HG02870 (cell line): ENCODE results near the gene SV2C.
"Not testable (repeated sequence)": the region's sequence is repeated elsewhere in the genome, so short reads cannot be mapped to it uniquely, and the experiment has no call there.

ENCODE experiments used
- ATAC-seq: cut with Tn5 transposase; IDR thresholded peaks from one replicate; pipeline ENCODE4 v1.9.1; 2021; ENCODE audit warnings: mild to moderate bottlenecking, moderate library complexity; ENCODE audit not compliant: unreplicated experiment

SV2C gene, protein sequence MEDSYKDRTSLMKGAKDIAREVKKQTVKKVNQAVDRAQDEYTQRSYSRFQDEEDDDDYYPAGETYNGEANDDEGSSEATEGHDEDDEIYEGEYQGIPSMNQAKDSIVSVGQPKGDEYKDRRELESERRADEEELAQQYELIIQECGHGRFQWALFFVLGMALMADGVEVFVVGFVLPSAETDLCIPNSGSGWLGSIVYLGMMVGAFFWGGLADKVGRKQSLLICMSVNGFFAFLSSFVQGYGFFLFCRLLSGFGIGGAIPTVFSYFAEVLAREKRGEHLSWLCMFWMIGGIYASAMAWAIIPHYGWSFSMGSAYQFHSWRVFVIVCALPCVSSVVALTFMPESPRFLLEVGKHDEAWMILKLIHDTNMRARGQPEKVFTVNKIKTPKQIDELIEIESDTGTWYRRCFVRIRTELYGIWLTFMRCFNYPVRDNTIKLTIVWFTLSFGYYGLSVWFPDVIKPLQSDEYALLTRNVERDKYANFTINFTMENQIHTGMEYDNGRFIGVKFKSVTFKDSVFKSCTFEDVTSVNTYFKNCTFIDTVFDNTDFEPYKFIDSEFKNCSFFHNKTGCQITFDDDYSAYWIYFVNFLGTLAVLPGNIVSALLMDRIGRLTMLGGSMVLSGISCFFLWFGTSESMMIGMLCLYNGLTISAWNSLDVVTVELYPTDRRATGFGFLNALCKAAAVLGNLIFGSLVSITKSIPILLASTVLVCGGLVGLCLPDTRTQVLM

DNA sequence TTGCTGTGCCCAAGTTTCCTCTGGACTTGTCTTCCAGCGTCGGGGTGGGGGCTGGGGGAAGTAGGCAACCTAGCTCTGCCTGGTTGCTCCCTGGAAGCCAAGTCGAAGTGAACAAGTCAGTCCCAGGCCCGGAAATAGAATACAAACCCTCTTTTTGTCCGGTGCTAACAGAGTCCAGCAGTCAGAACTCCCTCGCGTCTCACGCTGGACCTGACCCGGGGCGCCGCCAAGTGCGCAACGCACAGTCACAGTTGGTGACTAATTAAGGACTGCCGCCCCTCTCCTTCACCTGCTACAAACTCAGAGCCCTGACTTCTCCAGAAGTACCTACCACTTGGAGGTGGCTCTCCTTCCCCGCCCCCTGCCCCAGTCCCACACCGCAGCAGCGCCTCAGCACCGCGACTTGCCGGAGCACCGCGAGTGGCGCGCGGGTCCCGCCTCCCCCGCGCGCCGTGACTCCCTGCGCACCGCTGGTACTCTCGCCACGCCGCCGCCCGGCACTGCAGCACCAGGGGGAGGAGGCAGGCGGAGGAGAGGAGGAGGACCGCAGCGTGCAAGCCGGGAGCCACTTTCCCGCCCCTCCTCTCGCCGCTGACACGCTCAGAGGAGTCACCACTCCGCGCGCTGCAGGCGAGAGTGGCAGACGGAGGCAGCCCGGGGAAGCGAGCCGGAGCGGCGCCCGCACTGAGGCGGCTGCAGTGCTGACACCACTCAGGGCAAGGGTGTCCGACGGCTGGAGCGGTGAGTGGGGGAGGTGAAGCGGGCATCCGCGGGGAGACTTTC lies at the start of gene SV2C:
Gene SV2C (plus strand): TSS at position 612 of the 783 bp plus-strand sequence. CDS start 48,368 bp downstream, outside the sequence.
- no peak for ATAC-seq

DNA sequence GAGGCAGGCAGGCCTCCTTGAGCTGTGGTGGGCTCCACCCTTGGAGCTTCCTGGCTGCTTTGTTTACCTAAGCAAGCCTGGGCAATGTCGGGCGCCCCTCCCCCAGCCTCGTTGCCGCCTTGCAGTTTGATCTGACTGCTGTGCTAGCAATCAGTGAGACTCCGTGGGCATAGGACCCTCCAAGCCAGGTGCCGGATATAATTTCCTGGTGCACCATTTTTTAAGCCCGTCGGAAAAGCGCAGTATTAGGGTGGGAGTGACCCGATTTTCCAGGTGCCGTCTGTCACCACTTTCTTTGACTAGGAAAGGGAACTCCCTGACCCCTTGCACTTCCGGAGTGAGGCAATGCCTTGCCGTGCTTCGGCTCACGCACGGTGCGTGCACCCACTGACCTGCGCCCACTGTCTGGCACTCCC lies 45.4 kb upstream of the SV2C start:
- ATAC-seq: not testable (repeated sequence)

DNA sequence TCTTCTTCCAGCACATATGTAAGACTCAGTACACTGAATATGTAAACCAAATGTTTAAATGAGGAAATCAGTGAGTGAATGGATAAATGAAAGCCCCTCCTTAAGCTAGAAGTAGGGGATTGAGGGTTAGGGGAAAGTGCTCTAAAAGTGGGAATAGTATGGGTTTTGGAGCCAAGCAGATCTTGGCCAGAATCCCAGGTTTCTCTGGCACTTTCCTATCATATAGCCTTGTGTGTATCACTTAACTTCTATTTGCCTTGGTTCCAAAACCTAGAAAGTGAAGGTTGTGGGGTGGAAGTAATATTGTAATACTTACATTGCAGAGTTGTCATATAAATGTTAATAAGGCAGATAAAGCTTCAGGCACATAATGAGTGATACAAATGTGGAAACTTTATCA lies 45.0 kb upstream of the SV2C start:
- ATAC-seq: no peak

DNA sequence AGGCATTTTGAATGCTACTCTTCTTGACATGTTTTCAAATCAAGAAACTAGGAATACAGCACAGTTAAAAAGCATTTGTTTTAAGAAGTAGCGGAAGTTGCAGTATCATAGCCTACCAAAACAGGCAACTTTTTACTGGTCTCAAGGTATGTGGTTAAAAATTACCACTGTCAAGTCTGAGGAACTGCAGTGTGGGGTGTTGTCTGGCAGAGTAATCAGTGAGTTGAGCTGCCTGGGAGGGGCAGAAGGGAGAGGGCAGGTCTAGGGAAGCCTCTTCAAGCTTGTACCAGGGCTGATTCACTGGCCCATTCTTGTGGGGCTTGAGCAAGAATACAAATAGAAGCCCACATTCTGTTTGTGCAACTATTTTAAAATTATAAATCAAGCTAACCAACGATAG lies 42.4 kb upstream of the SV2C start:
- no peak for ATAC-seq

DNA sequence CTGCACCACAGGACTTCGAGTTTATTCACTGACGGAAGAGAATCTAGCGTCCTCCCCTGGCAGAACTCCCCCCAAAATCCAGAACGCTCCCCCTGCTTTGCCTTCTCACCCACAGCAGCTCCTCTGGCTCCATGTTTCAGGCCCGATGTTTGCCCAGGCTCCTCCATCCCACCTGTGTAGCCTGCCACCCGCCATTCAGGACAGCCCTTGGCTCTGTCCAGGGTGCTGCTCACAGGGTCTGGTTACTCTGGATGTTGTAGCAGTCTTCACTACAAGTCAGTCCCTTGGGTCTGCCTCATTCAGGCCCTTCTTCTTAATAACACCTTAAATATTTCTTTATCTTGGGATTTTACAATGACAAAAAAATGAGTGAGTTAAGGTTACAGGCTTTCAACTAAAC lies 41.3 kb upstream of the SV2C start:
- ATAC-seq: no peak

DNA sequence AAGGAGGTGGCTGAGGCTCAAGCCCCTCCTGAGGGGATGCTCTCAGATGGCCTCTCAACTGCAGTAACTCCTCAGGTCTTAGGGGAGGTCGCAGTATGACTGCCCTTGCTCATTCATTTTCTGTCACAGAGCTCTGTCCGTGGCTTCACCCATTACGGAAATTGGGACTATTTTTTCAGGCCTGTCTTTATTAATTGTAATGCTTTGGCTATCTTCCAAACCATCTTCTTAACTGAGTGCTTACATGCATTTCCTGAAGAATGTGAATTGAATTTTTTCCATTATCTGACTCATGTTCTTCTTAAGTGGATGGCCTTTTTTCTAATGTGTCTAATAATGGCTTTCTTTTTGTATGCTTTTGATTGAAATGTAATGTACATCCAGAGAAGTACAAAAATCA lies 36.4 kb upstream of the SV2C start:
- ATAC-seq: no peak

DNA sequence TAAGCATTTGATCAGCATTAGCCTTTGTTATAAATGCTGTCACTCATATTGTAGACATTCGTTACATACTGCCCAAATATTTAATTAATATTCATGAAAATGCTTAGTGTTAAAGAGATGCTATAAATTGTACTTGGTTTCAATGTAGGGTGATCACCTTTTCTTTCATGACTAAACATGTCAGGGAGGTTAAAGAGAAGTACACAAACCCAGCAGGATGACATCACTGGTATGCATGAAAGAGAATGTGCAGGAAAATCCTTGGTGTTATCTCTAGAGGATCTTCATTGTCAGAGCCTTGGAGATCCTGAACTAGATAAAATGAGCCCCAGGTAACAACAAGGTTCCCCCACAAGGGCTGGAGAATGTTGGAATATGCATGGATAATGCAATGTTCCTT lies 33.0 kb upstream of the SV2C start:
- ATAC-seq: no peak

DNA sequence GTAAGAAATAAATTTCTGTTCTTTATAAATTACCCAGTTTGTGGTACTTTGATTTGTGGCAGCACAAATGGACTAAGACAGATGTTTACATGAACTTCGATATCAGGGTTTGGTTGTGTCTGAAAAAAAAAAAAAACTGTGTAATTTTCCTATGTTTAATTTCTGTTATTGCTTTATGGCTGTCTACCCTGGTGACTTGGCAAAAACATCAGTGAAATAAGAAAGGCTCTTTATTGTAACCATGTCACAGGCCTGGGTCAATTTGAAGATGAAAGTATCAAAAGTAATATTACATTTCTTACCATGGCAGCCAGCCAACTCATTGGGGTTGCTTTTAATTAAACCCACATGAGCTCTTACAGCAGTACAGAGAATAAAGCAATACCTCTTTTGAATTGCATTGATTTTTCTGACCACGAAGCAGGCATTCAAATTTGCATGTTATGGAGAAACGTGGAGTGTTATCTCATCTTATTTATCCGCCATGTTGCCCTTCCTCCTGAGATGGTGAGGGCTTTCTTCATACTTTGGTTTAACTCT lies 20.6 kb upstream of the SV2C start:
- no peak for ATAC-seq

DNA sequence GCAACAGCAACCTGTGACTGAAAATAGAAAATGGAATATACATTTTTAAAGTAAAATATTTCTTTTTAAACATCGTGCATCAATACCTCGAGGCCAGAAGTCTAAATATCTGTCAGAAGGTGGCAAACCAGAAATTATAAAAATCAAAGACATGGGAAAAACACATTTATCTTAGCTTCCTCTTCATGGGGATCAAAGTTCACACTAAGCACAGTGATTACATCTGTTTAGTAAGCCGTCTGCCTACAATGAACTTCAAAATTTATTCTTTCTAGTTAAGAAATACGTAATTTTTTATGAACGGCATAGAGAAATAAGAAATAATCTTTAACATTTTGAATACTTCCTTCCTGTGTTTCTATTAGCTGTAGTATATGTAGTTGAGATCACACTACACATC lies 17.9 kb upstream of the SV2C start:
- ATAC-seq: no peak

DNA sequence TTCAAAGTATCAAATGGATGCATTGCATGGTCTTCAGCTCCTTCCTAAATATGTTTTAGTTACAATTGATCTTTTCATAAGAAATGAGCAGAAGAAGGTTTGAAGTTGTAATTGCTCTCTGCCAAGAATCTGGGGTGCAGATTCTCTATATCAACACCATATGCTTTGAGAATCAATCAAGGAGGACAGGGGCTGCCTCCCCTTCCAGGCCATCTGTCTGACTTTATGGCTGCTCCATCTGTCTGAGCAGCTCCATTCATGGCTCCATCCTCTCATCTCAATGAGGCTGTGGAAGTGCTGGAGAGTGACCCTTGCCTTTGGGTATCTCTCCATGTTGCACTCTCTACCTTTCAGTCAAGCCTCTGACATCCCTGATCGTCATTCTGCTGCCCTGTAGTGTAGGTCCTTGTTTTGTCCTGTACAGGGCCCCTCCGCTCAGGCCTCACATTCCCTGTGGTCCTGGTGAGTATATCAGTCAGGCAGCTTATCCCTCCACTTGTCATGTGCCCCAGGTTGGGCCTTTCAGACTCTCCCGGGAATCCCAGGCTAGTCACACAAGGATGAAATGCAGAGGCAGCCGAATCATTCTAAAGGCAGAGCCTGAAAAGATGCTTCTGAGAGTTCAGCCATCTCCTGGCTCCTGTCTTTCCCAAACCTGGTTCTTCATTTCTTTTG lies 14.0 kb upstream of the SV2C start:
- no peak for ATAC-seq

DNA sequence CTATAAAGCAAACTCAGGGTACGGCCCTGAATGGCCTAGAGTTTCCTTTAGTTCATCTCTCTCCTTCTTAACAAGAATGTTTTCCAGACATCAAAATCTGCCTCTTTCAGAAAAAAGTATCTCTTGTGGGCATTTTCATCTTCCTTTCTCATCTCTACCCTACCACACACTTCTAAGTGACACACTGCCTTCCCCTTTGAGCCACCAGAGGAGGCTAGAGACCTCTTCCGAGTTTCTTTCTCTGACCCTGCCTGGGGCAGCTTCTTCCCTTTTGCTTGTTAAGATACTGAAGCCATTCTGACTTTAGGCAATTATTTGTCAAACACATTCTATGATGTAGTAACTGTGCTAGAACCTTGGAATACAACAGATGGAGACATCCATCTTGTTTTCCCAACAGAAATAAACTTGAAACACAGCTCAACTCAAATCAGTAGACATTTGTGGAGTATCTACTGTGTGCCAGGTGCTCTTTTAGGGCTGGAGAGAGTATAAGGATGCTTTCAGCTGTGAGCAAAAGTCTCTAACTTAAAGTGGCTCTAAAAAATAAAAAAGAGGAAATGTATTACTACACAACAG lies 8.6 kb upstream of the SV2C start:
- no peak for ATAC-seq

DNA sequence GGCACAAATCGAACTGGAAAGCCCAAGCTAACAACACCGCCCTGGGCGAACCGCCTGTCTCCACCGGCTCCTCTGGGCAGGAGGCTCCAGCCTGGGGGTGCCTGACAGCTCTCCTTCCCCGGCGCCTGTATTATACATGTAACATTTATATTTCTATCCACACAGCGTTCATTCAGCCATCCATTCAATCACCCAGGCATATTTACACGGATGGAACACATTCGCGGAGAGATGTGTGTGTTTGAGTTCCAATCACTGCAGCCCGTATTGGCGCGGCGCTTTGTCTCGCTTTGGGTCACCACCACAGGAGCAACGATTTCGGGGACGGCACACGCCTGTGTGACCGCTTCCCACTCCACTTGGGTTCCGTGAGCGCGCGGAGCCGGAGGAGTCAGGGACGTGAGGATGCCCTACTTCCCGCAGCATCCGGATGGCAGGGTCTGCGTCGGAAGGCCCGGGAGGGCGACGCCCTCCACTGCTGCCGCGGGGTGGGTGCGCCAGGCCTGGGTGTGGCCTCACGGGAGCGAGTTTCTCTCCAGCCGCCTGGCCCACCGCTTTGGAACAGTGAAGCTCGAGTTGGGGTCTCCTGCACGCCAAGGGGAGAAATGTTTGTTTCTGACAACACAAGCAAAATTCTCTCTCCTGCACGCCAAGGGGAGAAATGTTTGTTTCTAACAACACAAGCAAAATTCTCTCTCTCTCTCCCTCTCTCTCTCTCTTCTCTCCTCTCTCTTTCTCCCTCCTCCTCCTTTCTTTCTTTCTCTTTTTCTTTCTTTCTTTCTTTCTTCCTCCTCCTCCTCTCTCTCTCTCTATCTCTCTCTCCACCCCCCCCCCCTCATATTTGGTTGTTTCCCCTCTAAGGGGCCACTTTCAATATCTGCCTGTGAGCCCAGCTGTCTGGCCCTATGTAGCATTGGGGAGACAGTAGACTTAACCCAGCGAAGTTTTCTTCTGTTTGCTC lies 1.1 kb upstream of the SV2C start:
- no peak for ATAC-seq

DNA sequence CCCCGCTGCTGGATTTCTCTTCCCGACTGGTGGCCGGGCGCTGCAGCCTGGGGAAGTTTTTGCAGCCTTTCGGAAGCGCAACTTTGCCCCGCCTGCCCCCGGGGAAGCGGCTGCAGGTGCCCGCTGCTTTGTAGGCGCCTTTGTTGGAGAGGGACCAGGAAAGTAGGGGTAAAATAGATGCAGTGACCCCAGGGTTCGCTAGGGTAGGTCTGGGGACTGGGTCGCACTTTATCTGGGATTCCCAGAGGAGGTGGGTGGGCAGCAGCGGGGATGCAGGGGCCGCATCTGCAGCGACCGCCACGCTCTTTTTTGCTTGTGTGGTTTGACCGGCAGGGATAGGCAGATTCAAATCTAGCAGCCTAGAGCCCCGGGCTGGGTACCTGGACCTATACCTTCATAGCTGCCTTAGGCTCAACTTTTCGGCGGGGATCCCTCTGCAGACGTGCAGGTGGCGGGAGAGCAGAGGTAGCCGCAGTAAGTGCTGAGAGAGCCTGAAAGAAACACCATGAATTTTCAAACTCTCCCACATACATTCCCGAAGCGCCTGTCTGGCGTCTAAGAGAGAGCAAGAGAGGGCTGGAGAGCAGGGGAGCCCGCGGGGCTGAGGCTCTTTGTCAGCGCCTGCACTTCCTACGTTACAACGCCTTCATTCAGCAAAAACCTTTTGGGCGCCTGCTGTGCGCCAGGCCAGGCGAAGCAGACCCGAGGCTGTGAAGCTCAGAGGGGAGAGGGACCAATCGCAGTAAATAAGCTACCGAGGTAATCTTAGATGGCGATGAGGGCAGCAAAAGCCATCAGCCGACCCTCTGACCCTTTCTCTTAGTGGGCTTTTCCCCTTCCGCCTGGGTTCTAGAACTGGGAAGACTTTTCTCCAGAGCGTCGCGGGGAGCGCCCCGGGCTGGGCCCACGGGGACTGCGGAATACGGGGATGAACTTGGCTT lies 642 bp downstream of the SV2C start:
- ATAC-seq: no peak

DNA sequence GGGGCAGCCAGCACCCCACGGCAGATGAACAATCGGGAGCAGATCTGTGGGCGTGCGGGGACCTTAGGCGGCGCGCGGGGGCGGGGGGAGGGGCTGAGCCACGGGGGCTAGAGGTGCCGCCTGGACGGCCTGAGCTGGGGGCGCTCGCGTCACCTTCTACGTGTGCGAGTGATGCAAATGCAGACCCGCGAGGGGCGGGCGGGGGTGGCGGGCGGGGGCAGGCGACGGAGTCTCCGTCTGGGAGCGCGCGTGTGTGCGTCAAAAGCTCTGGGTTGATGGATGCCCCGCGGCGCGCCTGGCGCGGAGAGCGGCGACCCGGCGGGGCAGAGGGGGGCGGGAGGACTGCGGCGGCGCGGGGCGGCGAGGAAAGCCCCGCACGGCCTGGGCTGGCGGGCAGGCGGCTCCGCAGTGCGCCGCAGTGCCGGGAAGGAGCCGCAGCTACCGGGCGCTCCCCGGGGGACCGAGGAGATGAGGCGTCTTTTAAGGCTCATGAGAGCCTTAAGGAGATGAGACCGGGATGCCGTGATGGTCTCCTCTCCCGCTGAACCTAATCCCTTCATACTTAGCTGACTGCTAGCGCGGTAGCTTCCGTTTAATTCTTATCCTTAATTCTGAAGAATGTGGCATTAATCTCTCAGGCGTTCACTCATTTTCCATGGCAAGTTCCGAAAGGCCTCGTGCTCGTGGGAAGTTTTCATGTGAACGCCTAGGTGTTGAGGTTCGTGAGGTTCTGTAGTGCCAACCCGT lies 1.5 kb downstream of the SV2C start:
- ATAC-seq: no peak

DNA sequence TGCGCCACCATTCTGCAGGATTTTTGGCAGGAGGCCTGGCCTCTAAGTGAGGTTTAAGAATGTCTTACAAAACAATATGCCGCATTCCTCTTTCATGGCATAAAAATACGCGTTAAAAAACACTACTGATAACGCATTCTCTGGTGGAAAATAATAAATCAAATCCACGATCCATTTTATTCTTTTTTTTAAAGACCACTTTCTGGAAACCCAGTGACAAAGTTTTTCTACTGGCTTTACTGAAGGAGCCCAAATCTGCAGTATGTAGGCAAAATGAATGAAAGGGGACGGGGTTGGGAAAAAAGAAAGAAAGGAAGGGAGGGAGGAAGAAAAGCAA lies 2.0 kb downstream of the SV2C start:
- ATAC-seq: no peak

DNA sequence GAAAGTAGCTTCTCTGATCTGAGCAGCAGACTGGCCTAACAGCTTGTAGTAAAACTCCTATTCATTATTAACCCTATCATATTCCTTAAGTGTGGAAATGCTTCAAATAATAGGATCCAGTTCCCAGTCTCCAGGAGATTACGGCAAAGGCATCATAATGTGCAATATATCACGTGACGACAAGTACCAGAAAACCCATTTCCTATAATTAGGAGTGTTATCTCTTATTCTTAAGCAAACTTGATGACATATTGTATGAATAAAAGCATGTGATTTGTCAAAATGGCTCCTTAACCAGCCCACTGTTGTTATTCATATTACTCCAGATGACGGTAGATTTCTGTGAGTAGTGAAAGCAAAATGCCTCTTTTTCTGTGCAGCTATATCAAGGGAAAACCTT lies 2.9 kb downstream of the SV2C start:
- no peak for ATAC-seq

DNA sequence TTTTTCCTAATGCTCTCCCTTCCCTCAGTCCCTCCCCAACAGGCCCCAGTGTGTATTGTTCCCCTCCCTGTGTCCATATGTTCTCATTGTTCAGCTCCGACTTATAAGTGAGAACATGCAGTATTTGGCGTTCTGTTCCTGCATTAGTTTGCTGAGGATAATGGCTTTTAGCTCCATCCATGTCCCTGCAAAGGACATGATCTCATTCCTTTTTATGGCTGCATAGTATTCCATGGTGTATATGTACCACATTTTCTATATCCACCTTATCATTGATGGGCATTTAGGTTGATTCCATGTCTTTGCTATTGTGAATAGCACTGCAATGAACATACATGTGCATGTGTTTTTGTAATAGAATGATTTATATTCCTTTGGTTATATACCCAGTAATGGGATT lies 6.0 kb downstream of the SV2C start:
- not testable (repeated sequence) for ATAC-seq

DNA sequence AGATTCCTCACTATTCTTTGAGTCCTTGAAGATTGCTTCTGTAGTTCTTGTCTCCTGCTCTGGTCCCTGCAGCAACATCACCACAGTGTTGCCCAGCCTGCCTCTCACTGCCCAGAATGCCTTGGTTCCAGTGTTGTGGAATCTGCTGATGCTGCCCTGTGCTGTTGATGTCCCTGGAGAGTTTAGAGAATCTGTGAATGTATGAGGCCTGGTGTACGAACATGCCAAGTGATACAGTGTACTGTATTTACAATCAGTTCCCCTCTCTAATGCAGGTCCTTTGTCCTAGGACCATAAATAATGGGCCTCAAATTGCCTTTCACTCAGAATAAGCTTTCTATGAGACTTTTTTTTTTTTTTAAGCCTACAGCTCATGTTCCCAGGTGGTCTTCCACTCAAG lies 8.2 kb downstream of the SV2C start:
- ATAC-seq: no peak
